HG02981 (cell line): ENCODE data around the gene ERH.
A peak's percentile ranks its signal among the peaks of the same experiment; 100 is the strongest.
"Not testable (repeated sequence)": the region's sequence is repeated elsewhere in the genome, so short reads cannot be mapped to it uniquely, and the experiment has no call there.

Experiments
- ATAC-seq: cut with Tn5 transposase; IDR thresholded peaks from one replicate; pipeline ENCODE4 v1.9.1; 2021; ENCODE audit warnings: mild to moderate bottlenecking, moderate library complexity; ENCODE audit not compliant: unreplicated experiment

Gene ERH

GRCh38 chr14:69398818-69399210 is 715 bp upstream of the ERH start:
- ATAC-seq: peak; percentile 22

DNA sequence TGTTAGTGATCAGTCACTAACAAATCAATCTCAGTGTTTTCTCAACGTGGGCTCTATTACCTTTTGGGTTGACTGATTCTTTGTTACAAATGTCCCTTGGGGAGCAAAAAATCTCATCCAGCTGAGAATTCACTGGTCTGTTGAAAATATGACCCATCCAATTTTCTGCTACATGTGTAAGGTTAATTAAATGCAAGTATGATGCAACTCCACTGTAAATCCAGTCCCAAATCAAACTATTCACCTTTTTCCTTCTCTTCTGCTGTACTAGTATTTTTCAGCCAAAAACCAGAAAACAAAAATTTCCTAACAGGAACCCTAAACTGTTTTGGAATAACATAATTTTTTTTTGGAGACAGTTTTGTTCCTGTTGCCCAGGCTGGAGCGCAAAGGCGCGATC is 2.2 kb downstream of the ERH start:
- no peak for ATAC-seq

- ATAC-seq: no peak
Observed at GRCh38 chr14:69392481-69392880, 5.6 kb downstream of the ERH start.

DNA sequence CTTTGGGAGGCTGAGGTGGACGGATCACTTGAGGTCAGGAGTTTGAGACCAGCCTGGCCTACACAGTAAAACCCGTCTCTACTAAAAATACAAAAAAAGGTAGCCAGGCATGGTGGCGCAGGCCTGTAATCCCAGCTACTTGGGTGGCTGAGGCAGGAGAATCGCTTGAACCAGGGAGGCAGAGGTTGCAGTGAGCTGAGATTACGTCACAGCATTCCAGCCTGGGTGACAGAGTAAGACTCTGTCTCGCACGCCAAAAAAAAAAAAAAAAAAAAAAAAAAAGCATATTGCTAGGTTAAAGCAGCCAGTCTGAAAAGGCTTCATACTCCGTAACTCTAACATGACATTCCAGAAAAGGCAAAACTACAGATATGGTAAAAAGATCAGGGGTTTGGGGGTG is 6.7 kb downstream of the ERH start:
- not testable (repeated sequence) for ATAC-seq

DNA sequence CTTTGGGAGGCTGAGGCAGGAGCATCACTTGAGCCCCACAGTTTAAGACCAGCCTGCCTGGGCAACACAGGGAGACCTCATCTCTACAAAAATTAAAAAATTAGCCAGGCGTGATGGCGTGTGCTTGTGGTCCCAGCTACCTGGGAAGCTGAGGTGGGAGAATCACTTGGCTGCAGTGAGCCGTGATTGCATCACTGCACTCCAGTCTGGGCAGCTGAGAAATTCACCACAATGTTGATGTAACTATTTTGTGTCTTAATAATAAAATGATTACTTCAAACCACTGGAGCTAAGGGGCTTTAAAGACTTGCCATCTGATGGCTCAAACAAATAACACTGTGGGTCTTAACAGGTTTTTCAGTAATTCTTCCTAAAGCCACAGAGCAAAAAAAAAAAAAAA is 10.8 kb downstream of the ERH start:
- no peak for ATAC-seq

DNA sequence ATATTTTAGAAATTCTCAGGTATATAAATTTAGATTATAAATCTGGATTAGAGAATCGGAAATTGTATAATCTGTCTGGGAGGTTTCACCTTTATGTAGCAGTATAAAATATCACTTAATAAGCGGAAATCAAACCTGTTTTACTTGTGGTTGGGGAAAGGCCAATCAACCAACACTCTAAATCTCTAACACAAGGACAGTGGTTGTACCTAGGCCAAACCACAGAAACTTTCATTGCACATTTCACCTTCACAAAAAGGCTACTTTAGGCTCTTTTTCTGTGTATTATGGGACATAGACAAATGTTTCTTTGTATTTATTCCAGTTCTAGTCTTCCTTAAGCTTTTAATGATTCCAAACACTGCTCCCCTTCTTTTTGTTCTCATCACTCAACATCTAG is 19.8 kb downstream of the ERH start:
- no peak for ATAC-seq

- no peak for ATAC-seq
Observed at GRCh38 chr14:69376439-69376838, 21.7 kb downstream of the ERH start.

GRCh38 chr14:69375722-69376121 is 22.4 kb downstream of the ERH start:
- no peak for ATAC-seq

DNA sequence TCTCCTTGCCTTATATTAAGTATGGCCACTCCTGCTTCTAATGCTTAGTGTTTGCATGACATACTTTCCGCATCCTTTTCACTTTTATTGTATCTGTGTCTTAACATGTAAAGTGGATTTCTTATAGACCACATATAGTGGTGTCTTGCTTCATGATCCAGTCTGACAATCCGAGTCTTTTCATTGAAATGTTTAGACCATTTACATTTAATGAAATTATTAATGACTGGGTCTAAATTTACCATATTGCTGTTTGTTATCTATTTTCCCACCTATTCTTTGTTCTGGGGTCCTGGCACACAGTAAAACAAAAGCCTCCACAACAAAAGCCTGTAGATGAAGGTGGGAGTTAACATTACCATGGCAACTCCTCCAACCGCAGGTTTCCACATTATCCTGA is 22.9 kb downstream of the ERH start:
- no peak for ATAC-seq

DNA sequence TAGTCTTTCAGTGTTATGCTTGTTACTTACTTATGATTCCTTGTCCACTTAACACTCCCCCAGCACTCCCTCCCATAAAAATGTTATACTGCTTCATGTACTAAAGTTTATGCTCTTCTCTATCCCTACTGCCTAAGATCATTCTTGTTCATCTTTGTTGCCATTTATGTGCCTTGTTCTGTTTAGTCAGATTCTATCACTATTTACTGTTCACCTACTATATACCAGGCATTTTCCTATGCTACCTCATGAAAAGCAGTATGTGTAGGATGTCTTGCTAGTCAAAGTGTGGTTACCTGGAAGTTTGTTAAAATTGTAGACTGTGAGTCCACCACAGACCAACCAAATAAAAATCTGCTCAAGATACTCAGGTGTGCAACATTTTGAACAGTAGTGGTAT is 23.9 kb downstream of the ERH start:
- ATAC-seq: no peak

GRCh38 chr14:69373104-69373503 is 25.0 kb downstream of the ERH start:
- ATAC-seq: no peak

- no peak for ATAC-seq
Observed at GRCh38 chr14:69372146-69372545, 26.0 kb downstream of the ERH start.

GRCh38 chr14:69370061-69370460 is 28.0 kb downstream of the ERH start:
- no peak for ATAC-seq

DNA sequence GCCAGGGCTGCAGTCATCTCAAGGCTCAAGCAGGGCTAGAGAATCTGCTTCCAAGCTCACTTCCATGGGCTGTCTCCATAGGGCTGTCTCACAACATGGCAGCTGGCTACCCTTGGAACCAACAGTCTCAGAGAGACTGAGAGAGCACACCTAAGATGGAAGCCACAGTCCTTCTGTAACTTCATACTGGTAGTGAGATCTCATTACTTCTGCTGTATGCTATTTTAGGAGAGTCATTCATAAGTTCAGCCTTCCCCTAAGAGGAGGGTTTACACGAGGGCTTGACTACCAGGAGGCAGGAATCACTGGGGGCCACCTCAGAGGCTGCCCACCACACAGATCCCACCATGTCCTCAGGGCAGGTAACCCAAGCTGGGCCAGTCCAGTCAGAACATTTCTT is 29.7 kb downstream of the ERH start:
- ATAC-seq: no peak

DNA sequence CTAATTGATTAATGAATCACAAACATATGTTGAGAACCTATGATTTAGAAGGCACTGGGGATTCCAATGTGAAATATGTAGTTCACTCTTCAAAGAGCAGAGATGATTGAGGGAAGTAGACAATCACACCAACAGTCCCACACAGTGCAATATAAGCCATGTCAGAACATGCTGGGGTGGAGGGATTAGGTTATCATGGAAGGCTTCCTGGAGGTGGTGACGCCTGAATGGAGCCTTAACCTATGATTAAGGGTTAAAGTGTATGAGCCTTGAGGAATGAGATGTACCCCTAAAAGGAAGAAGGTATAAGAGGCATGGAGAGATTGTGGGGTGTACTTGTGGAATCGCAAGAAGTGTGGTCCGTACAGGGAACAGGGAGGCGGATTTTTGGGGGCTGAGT is 31.3 kb downstream of the ERH start:
- no peak for ATAC-seq

GRCh38 chr14:69366069-69366468 is 32.0 kb downstream of the ERH start:
- ATAC-seq: no peak

DNA sequence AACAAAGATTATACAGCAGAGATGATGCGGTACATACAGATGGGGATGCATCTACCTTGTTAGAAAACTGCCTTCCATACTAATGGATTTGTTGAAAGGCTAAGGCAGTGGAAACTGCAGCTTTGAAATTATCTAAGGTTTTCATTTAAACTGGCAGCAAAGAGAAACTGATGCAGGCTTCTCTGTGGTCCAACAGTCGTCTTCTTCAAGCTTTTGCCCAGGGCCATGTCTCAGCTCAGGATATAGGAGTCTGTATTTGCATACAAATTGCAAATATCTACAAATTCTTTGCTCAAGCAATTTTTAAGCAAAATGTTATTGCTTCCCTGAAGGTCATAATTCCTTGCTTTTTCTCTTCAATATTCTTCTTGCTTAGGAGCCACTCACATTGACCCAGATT is 33.7 kb downstream of the ERH start:
- ATAC-seq: no peak

DNA sequence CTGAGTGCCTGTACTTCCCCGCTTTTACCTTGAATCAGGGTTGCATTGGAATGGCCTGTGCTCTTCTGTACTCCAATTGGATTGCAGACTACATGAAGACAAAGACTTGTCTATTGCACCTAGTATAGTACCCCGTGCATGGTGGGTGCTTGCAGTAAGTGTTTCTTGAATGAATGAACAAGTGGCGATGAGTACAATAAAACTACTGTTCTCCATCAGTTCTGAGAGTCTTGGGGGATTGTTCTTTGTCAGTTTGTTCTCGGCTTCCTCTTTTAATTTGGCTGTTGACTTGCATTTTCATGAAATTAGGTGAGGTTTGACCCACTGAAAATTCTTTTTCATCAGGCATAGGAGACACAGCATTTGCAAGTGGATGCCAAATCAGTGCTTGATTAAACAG is 34.1 kb downstream of the ERH start:
- no peak for ATAC-seq

DNA sequence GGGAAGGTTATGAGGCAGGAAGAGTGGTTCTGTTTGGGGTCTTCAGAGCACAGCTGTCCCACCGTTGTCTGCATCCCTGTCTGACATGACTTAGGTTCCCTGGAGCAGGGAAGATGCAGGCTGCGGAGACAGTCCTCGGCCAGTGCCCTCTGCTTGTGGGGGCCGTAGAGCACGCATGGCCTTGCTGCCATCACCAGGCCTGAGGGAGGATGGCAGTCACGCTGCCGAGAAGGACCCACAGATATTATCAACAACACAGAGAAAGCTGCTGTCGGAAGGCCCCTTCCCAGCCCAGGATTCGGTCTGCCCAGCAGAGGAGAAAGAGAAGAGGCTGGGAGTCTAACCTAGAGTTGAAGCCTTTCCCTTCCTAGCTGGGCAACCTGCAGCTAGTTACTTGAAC is 35.0 kb downstream of the ERH start:
- ATAC-seq: no peak

DNA sequence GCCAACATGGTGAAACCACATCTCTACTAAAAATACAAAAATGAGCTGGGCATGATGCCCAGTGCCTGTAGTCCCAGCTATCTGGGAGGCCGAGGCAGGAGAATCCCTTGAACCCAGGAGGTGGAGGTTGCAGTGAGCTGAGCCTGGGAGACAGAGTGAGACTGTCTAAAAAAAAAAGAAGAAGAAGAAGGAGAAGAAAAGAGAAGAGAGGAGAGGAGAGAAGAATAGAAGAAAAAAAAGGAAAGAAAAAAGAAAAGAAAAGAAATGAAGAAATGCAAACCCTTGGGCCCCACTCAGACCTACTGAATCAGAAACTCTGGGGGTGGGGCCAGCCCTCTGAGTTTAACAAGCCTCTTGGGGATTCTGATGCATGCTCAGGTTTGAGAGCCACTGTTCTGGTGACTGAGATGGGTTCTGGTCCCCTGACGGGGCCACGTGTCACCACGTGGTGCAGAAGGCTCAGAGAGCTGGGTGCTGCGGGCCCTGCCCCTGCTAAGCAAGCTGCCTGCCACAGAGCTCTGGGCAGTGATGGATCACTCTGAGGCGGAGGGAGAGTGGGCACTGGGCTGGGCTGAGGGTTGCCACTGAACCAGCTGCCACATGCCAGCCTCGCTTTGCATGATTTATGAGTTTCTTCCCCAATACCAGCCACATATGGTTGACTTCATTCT is 37.5 kb downstream of the ERH start:
- no peak for ATAC-seq

- ATAC-seq: no peak
Observed at GRCh38 chr14:69358966-69359365, 39.1 kb downstream of the ERH start.

- ATAC-seq: no peak
Observed at GRCh38 chr14:69358233-69358963, 39.7 kb downstream of the ERH start.
